ENCODE data around the gene OGFR. TPM values are rescaled to one million over a fixed set of nuclear protein-coding genes. Genes with fewer than 3 reads are reported as not detected.

Gene OGFR
- total RNA-seq, 4 donors from 2014 or later, result 73.3 to 88.3 (median 76.3) TPM

DNA sequence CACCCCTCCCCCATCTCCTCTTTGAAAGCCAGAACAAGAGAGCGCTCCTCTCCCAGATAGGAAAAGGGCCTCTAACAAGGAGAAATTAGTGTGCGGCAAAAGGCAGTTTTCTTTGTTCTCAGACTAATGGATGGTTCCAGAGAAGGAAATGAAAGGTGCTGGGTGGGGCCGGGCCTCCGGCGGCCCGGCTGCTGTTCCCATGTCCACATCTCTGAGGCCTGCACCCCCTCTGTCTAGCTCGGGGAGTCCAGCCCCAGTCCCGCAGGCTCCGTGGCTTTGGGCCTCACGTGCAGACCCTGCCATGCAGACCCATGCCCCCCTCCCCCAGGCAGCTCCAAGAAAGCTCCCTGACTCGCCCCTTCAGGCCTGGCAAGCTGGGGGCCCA lies 44.2 kb upstream of the OGFR start:
- no peak for TF ChIP-seq POLR2A (IDR thresholded peaks at IDR 0.05)
- TF ChIP-seq, protein P1, sequence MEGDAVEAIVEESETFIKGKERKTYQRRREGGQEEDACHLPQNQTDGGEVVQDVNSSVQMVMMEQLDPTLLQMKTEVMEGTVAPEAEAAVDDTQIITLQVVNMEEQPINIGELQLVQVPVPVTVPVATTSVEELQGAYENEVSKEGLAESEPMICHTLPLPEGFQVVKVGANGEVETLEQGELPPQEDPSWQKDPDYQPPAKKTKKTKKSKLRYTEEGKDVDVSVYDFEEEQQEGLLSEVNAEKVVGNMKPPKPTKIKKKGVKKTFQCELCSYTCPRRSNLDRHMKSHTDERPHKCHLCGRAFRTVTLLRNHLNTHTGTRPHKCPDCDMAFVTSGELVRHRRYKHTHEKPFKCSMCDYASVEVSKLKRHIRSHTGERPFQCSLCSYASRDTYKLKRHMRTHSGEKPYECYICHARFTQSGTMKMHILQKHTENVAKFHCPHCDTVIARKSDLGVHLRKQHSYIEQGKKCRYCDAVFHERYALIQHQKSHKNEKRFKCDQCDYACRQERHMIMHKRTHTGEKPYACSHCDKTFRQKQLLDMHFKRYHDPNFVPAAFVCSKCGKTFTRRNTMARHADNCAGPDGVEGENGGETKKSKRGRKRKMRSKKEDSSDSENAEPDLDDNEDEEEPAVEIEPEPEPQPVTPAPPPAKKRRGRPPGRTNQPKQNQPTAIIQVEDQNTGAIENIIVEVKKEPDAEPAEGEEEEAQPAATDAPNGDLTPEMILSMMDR (IDR thresholded peaks at IDR 0.05), result no peak
- H3K4me3 ChIP-seq, result no peak overlapping the region
- H3K27me3 ChIP-seq, result no peaks in the 10 kb centered on the region
- no peak for DNase-seq
- H3K27ac ChIP-seq, result no peak overlapping the region
- no peaks in the 10 kb centered on the region for H3K9me3 ChIP-seq
- no peaks in the 10 kb centered on the region for H3K4me1 ChIP-seq
- H3K36me3 ChIP-seq, result no peaks in the 10 kb centered on the region

DNA sequence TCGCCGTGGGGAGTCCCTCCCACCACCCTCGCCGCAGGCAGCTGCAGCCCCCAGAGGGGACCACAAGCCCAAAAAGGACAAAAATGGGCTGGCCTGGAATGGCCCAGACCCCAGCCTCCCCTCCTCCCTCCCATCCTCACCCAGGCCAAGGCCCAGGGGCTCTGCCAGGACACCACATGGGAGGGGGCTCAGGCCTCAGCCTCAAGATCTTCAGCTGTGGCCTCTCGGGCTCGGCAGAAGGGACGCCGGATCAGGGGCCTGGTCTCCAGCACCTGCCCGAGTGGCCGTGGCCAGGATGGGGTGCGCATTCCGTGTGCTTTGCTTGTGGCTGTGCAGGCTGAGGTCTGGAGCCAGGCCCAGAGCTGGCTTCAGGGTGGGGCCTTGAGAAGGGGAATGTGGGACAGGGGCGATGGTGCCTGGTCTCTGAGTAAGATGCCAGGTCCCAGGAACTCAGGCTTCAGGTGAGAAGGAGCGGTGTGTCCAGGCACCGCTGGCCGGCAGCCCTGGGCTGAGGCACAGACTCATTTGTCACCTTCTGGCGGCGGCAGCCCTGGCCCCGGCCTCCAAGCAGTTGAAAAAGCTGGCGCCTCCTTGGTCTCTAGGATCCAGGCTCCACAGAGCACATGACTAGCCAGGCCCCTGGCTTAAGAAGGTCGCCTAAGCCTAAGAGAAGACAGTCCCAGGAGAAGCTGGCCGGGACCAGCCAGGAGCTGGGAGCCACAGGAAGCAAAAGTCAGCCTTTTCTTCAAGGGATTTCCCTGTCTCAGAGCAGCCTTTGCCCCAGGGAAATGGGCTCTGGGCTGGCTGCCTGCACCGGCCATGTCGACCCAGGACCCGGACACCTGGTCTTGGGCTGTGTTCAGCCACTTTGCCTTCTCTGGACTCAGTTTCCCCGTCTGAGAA lies 43.5 kb upstream of the OGFR start:
- no peak overlapping the region for H3K4me3 ChIP-seq
- no peaks in the 10 kb centered on the region for H3K9me3 ChIP-seq
- H3K27ac ChIP-seq, result no peak overlapping the region
- no peaks in the 10 kb centered on the region for H3K36me3 ChIP-seq
- H3K4me1 ChIP-seq, result no peaks in the 10 kb centered on the region
- no peaks in the 10 kb centered on the region for H3K27me3 ChIP-seq
- no peak for DNase-seq
- no peak for TF ChIP-seq POLR2A (IDR thresholded peaks at IDR 0.05)
- TF ChIP-seq, protein P1 (IDR thresholded peaks at IDR 0.05), result no peak

DNA sequence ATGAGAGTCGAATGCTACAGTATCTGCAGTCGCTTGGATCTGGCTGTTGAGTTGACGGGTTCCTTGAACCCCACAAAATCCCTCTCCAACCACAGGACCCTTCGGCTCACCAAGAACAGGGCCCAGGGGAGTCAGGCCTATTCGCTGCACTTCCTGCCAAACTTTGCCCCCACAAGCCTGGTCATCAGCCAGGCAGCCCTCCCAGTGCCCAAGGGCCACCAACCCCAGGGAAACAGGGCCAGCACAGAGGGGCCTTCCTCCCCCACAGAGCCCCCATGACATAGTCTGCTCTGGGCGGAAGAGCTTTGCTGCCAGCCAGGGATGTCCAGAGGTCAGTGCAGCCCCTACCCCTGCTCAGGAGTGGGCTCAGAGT lies 42.9 kb upstream of the OGFR start:
- no peaks in the 10 kb centered on the region for H3K36me3 ChIP-seq
- no peaks in the 10 kb centered on the region for H3K27me3 ChIP-seq
- TF ChIP-seq, protein P1 (IDR thresholded peaks at IDR 0.05), result no peak
- no peak for TF ChIP-seq POLR2A (IDR thresholded peaks at IDR 0.05)
- H3K27ac ChIP-seq, result no peak overlapping the region
- no peak for DNase-seq
- H3K9me3 ChIP-seq, result no peaks in the 10 kb centered on the region
- H3K4me3 ChIP-seq, result no peak overlapping the region
- no peaks in the 10 kb centered on the region for H3K4me1 ChIP-seq

DNA sequence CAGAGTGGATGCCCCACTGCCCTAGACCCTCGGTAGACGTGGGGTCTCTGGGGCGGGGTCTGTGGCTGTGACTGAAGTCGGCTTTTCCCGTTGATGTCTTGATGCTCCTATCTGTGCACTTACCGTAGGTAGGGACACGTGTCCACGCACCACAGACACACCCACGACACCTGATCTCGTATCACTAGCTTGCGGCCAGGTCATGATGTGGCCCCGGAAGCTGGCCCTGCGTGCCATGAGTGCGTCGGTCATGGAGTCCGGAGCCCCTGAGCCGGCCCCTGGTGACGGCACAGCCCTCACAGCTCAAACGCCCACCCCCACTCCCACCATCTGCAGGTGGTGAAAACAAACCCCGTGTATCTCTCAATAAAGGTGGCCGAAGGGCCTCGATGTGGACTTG lies 42.3 kb upstream of the OGFR start:
- no peaks in the 10 kb centered on the region for H3K9me3 ChIP-seq
- DNase-seq, result no peak
- no peaks in the 10 kb centered on the region for H3K4me1 ChIP-seq
- TF ChIP-seq, protein P1 (IDR thresholded peaks at IDR 0.05), result no peak
- no peak for TF ChIP-seq POLR2A (IDR thresholded peaks at IDR 0.05)
- H3K4me3 ChIP-seq, result no peak overlapping the region
- no peaks in the 10 kb centered on the region for H3K36me3 ChIP-seq
- no peaks in the 10 kb centered on the region for H3K27me3 ChIP-seq
- no peak overlapping the region for H3K27ac ChIP-seq

DNA sequence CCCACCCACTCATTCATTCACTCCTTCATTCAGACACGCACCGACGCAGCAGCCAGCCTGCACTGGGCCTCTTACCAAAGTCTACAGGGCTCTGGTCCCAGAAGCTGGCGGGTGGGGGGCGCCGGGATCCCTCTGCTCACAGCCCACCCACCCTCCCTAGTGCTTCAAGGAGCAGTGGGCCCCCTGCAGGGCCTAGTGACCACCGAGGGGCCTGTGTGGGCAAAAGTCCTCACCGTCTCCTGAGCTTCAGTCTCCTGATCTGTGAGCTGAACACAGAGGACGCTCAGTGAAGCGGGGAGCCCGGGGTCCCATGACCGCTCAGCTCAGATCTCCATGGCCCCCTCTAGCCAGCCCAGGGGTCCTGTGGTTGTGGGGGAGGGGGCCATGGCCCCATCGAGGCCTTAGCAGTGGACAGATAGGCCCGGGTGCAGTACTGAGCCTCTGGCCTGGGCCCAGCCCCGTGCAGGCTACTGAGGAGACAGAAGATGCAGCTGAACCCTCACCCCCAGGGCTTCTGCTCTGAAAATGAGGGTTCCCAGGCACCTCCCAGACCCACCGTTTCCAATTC lies 41.8 kb upstream of the OGFR start:
- no peak for TF ChIP-seq POLR2A (IDR thresholded peaks at IDR 0.05)
- TF ChIP-seq, protein P1 (IDR thresholded peaks at IDR 0.05), result no peak
- Histone ChIP-seq H3K36me3 (no peaks in the 10 kb centered on the region), H3K4me1 (no peaks in the 10 kb centered on the region), H3K27ac (no peak overlapping the region), H3K4me3 (no peak overlapping the region), H3K9me3 (no peaks in the 10 kb centered on the region), H3K27me3 (no peaks in the 10 kb centered on the region)
- DNase-seq, result no peak

Data from Peyer's patch (tissue), 4 donors.